A549 (cell line): ENCODE results near the gene TRIM41. TPM values are rescaled to one million over a fixed set of nuclear protein-coding genes. Genes with fewer than 3 reads are reported as not detected.

Experiments used
- BCL3 ChIP-seq: fragments of >200 bp; sonication (Bioruptor Twin); formaldehyde crosslinking; IDR thresholded peaks from 3 replicates; pipeline ENCODE4 v1.6.1; 2016
- BHLHE40 ChIP-seq: IDR thresholded peaks from 2 replicates; pipeline ENCODE4 v1.6.1; 2012; ENCODE audit warnings: low read depth, low read length, inconsistent platforms
- CEBPB ChIP-seq, 2 experiments: fragments of >200 bp in 1 of 2; sonication (Bioruptor Twin) in 1 of 2; formaldehyde crosslinking in 1 of 2; IDR thresholded peaks; 2 replicates each; pipeline ENCODE4 v1.6.1; 2012 to 2016
- EHF ChIP-seq: fragments of 250-450 bp; sonication (Bioruptor Pico); IDR thresholded peaks from 2 replicates; pipeline ENCODE4 v1.5.0; 2020; ENCODE audit warnings: mild to moderate bottlenecking
- EP300 ChIP-seq, 2 experiments: fragments of >200 bp; sonication (Bioruptor Twin); formaldehyde crosslinking; IDR thresholded peaks; 2 replicates in 1 of 2; 3 replicates in 1 of 2; pipeline ENCODE4 v1.6.1; 2016 to 2017
- ESRRA ChIP-seq: fragments of 150-350 bp; IDR thresholded peaks from 2 replicates; pipeline ENCODE4 v1.6.1; 2014; ENCODE audit warnings: mild to moderate bottlenecking, low read length, borderline replicate concordance
- FOXS1 ChIP-seq: fragments of 250-450 bp; sonication (Bioruptor Pico); IDR thresholded peaks from 2 replicates; pipeline ENCODE4 v1.5.0; 2020; ENCODE audit warnings: mild to moderate bottlenecking, moderate library complexity
- HDAC2 ChIP-seq: fragments of 200-600 bp; sonication (generic); IDR thresholded peaks from 2 replicates; pipeline ENCODE4 v1.6.1; 2016
- HOXB13 ChIP-seq: fragments of 250-450 bp; sonication (Bioruptor Pico); IDR thresholded peaks from 2 replicates; pipeline ENCODE4 v1.5.0; 2020; ENCODE audit warnings: low read depth, mild to moderate bottlenecking, moderate library complexity
- JUNB ChIP-seq: fragments of >200 bp; sonication (Bioruptor Twin); formaldehyde crosslinking; IDR thresholded peaks from 2 replicates; pipeline ENCODE4 v1.6.1; 2016
- KDM1A ChIP-seq: fragments of 200-600 bp; sonication (generic); IDR thresholded peaks from 2 replicates; pipeline ENCODE4 v1.6.1; 2016; ENCODE audit warnings: low read depth, mild to moderate bottlenecking
- MAZ ChIP-seq: fragments of 150-350 bp; IDR thresholded peaks from 2 replicates; pipeline ENCODE4 v1.6.1; 2014; ENCODE audit warnings: antibody characterized with exemption, low read depth, low read length, borderline replicate concordance
- MYC ChIP-seq: IDR thresholded peaks from 2 replicates; pipeline ENCODE4 v1.6.1; 2012; ENCODE audit warnings: mild to moderate bottlenecking, inconsistent platforms, low read length, improper control_type of control experiment, borderline replicate concordance
- NPAS2 ChIP-seq: fragments of 250-450 bp; sonication (Bioruptor Pico); IDR thresholded peaks from 2 replicates; pipeline ENCODE4 v1.8.0; 2022; ENCODE audit warnings: mild to moderate bottlenecking, moderate library complexity, borderline replicate concordance
- NR3C1 ChIP-seq: fragments of >200 bp; sonication (Bioruptor Twin); formaldehyde crosslinking; IDR thresholded peaks from 3 replicates; pipeline ENCODE4 v1.6.1; 2017
- PBX3 ChIP-seq: IDR thresholded peaks from 2 replicates; pipeline ENCODE4 v1.6.1; 2012
- POLR2A ChIP-seq: IDR thresholded peaks from 2 replicates; pipeline ENCODE4 v1.6.1; 2012; ENCODE audit warnings: mild to moderate bottlenecking, low read length
- POLR2AphosphoS2 ChIP-seq: conservative IDR thresholded peaks from 2 replicates; pipeline ENCODE4 v1.6.1; 2012; ENCODE audit warnings: low read length, improper control_type of control experiment, inconsistent platforms
- RARB ChIP-seq: fragments of 250-450 bp; sonication (Bioruptor Pico); IDR thresholded peaks from 2 replicates; pipeline ENCODE4 v1.8.0; 2021; ENCODE audit warnings: mild to moderate bottlenecking, moderate library complexity
- RCOR1 ChIP-seq: fragments of 150-350 bp; IDR thresholded peaks from 2 replicates; pipeline ENCODE4 v1.6.1; 2014; ENCODE audit warnings: antibody characterized with exemption, low read length, low read depth
- RFX5 ChIP-seq: fragments of 450-650 bp; IDR thresholded peaks from 2 replicates; pipeline ENCODE4 v1.7.1; 2014; ENCODE audit warnings: antibody characterized with exemption, mild to moderate bottlenecking, moderate library complexity
- TFCP2L1 ChIP-seq: fragments of 250-450 bp; sonication (Bioruptor Pico); IDR thresholded peaks from 2 replicates; pipeline ENCODE4 v1.5.0; 2021; ENCODE audit warnings: mild to moderate bottlenecking
- USF2 ChIP-seq: fragments of 450-650 bp; IDR thresholded peaks from 2 replicates; pipeline ENCODE4 v1.6.1; 2014; ENCODE audit warnings: antibody characterized with exemption
- ZFP36 ChIP-seq: fragments of 450-650 bp; IDR thresholded peaks from 2 replicates; pipeline ENCODE4 v1.6.1; 2014; ENCODE audit warnings: borderline replicate concordance; ENCODE audit not compliant: partially characterized antibody
- polyA plus RNA-seq, 4 experiments: library from polyadenylated mRNA; depleted of rRNA in 3 of 4; stranded (reverse); fragments of >200 nt; fragmentation: RNase III in 1 of 4; extraction: RNeasy Plus Mini Kit Qiagen cat#74134 plus additional on column Dnase treatment in 1 of 4; gene quantifications; 2 replicates in 3 of 4; 3 replicates in 1 of 4; pipeline ENCODE4 v1.2.3, GENCODE V29; 2011 to 2017
- TF ChIP-seq, protein P1 (sequence below): fragments of >200 bp; sonication (Bioruptor Twin); formaldehyde crosslinking; IDR thresholded peaks from 3 replicates; pipeline ENCODE4 v1.5.1; 2016
- TF ChIP-seq, protein P2 (sequence below): IDR thresholded peaks from 2 replicates; pipeline ENCODE4 v1.6.1; 2012; ENCODE audit warnings: low read depth, borderline replicate concordance
- TF ChIP-seq, protein P3 (sequence below): fragments of 150-350 bp; IDR thresholded peaks from 2 replicates; pipeline ENCODE4 v1.6.1; 2014; ENCODE audit warnings: low read depth, mild to moderate bottlenecking, low read length
- TF ChIP-seq, protein P4 (sequence below): fragments of >200 bp; sonication (Bioruptor Twin); formaldehyde crosslinking; IDR thresholded peaks from 2 replicates; pipeline ENCODE4 v1.6.1; 2016

Gene TRIM41
- polyA plus RNA-seq, 2 of the 4 experiments (the other 2 are of a cell fraction) = 22.7 to 32.5 TPM

DNA sequence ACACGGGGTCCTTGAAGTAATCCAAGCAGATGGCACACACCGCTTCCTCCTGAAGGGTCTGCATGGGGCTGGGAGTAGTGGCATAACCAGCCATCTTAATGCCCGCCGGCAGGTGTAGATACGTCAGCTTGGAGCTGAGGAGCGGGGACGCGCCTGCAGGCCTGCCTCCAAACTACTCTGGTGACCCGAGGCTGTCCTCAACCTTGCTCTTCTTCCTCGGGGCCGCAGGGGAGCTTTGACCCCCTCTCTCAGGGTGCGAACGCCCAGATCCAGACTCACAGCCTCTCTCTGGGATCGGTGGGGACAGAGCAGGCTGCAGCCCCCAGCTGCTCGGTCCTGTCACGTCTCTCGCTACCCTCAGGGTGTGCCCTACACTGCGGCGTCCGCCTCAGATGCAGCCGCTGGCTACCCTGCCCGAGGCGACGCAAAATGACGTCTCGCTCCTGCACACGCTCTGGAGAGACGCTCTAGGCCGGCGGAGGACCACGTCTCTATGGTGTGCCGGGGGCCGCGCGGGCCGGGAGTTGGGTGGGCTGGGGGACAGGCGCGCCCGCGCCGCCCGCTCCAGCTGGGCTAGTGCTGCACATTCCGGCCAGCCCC lies 37.7 kb downstream of the TRIM41 start, which contains the start of gene TRIM52 (continued):
- TF ChIP-seq POLR2A (peak; percentile 96), MYC (no peak), NR3C1 (no peak), NPAS2 (CRISPR knock-in tag) (no peak), POLR2AphosphoS2 (no peak), EP300 (IDR thresholded peaks at IDR 0.05) (no peak), MAZ (no peak), EHF (CRISPR knock-in tag) (no peak), RARB (CRISPR knock-in tag) (no peak), PBX3 (no peak), HOXB13 (no peak), KDM1A (no peak), RCOR1 (no peak), ZFP36 (no peak), ESRRA (no peak), BCL3 (peak; percentile 70; the same call in 1 of the 3 replicates), HDAC2 (peak; percentile 42; the same call in 1 of the 2 replicates), CEBPB (IDR thresholded peaks at IDR 0.05) (no peak), USF2 (no peak), BHLHE40 (no peak), JUNB (no peak), RFX5 (no peak), TFCP2L1 (no peak), FOXS1 (CRISPR knock-in tag) (no peak)
- TF ChIP-seq, protein P1, sequence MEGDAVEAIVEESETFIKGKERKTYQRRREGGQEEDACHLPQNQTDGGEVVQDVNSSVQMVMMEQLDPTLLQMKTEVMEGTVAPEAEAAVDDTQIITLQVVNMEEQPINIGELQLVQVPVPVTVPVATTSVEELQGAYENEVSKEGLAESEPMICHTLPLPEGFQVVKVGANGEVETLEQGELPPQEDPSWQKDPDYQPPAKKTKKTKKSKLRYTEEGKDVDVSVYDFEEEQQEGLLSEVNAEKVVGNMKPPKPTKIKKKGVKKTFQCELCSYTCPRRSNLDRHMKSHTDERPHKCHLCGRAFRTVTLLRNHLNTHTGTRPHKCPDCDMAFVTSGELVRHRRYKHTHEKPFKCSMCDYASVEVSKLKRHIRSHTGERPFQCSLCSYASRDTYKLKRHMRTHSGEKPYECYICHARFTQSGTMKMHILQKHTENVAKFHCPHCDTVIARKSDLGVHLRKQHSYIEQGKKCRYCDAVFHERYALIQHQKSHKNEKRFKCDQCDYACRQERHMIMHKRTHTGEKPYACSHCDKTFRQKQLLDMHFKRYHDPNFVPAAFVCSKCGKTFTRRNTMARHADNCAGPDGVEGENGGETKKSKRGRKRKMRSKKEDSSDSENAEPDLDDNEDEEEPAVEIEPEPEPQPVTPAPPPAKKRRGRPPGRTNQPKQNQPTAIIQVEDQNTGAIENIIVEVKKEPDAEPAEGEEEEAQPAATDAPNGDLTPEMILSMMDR = no peak
- TF ChIP-seq, protein P2, sequence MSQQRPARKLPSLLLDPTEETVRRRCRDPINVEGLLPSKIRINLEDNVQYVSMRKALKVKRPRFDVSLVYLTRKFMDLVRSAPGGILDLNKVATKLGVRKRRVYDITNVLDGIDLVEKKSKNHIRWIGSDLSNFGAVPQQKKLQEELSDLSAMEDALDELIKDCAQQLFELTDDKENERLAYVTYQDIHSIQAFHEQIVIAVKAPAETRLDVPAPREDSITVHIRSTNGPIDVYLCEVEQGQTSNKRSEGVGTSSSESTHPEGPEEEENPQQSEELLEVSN = no peak
- TF ChIP-seq, protein P3, sequence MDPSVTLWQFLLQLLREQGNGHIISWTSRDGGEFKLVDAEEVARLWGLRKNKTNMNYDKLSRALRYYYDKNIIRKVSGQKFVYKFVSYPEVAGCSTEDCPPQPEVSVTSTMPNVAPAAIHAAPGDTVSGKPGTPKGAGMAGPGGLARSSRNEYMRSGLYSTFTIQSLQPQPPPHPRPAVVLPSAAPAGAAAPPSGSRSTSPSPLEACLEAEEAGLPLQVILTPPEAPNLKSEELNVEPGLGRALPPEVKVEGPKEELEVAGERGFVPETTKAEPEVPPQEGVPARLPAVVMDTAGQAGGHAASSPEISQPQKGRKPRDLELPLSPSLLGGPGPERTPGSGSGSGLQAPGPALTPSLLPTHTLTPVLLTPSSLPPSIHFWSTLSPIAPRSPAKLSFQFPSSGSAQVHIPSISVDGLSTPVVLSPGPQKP = no peak
- TF ChIP-seq, protein P4, sequence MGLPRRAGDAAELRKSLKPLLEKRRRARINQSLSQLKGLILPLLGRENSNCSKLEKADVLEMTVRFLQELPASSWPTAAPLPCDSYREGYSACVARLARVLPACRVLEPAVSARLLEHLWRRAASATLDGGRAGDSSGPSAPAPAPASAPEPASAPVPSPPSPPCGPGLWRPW = no peak
- TF ChIP-seq, all 56 proteins: peak for 10
